ENCODE results near the gene TGFBR3.

The TGFBR3 gene

DNA sequence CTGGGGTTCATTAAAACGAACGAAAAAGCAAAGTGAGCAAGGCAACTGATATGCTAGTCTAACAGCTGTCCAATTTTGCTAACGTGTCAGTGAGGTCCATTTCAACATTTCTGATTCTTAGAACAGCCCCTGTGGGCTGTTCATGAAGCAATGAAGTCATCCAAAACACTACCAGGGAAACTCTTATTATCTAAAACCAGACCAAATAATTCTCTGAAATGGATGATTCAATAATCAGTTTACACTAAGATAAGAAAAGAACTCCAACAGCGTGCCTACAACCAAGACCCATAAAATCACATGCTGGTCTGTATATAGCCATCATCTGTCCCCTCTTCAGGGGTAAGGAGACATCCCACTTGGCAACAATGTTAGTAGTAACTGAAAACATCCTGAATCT lies 122.7 kb downstream of the TGFBR3 start:
- H3K36me3 ChIP-seq (ENCODE audit: control insufficient read depth in 2 of 2, insufficient read depth in 1 of 2, low read length in 2 of 2): no peaks in the 10 kb centered on the region
- H3K4me1 ChIP-seq (ENCODE audit: control insufficient read depth, insufficient read depth, low read length): no peaks in the 10 kb centered on the region
- POLR2A ChIA-PET: no interaction called here
- CTCF ChIA-PET: no interaction called here
- H3K4me3 ChIP-seq (ENCODE audit: low read depth, low read length): no peak overlapping the region
- no peak overlapping the region for H3K27ac ChIP-seq (ENCODE audit: extremely low read depth, low read depth, low read length)
- no peaks in the 10 kb centered on the region for H3K9me3 ChIP-seq (ENCODE audit: control insufficient read depth, insufficient read depth, low read depth, low read length)
- no peak for TF ChIP-seq ZNF529 (tag by site-specific recombination; IDR thresholded peaks at IDR 0.05; ENCODE audit: insufficient replicate concordance)
- TF ChIP-seq ZNF658 (tag by site-specific recombination; IDR thresholded peaks at IDR 0.05): no peak
- TF ChIP-seq ZNF391 (tag by site-specific recombination; IDR thresholded peaks at IDR 0.05; ENCODE audit: borderline replicate concordance, low read depth): no peak
- no peak for TF ChIP-seq ZNF169 (tag by site-specific recombination; IDR thresholded peaks at IDR 0.05)
- TF ChIP-seq, protein P1, sequence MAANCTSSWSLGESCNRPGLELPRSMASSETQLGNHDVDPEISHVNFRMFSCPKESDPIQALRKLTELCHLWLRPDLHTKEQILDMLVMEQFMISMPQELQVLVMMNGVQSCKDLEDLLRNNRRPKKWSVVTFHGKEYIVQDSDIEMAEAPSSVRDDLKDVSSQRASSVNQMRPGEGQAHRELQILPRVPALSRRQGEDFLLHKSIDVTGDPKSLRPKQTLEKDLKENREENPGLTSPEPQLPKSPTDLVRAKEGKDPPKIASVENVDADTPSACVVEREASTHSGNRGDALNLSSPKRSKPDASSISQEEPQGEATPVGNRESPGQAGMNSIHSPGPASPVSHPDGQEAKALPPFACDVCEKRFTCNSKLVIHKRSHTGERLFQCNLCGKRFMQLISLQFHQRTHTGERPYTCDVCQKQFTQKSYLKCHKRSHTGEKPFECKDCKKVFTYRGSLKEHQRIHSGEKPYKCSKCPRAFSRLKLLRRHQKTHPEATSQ (tag by site-specific recombination; IDR thresholded peaks at IDR 0.05): no peak
- no peak for TF ChIP-seq BCL11A (tag by site-specific recombination; IDR thresholded peaks at IDR 0.05; ENCODE audit: low read depth)
- TF ChIP-seq ZNF747 (tag by site-specific recombination; IDR thresholded peaks at IDR 0.05): no peak
- TF ChIP-seq ZNF561 (tag by site-specific recombination; IDR thresholded peaks at IDR 0.05; ENCODE audit: borderline replicate concordance): no peak; the same call in 1 of the 2 replicates
- TF ChIP-seq ZNF133 (tag by site-specific recombination; IDR thresholded peaks at IDR 0.05): no peak
- no peak for TF ChIP-seq MEIS1 (CRISPR knock-in tag; IDR thresholded peaks at IDR 0.05; ENCODE audit: borderline replicate concordance)
- no peak for TF ChIP-seq ZBTB8A (tag by site-specific recombination; IDR thresholded peaks at IDR 0.05)
- TF ChIP-seq ZNF677 (tag by site-specific recombination; IDR thresholded peaks at IDR 0.05): no peak
- TF ChIP-seq, protein P2, sequence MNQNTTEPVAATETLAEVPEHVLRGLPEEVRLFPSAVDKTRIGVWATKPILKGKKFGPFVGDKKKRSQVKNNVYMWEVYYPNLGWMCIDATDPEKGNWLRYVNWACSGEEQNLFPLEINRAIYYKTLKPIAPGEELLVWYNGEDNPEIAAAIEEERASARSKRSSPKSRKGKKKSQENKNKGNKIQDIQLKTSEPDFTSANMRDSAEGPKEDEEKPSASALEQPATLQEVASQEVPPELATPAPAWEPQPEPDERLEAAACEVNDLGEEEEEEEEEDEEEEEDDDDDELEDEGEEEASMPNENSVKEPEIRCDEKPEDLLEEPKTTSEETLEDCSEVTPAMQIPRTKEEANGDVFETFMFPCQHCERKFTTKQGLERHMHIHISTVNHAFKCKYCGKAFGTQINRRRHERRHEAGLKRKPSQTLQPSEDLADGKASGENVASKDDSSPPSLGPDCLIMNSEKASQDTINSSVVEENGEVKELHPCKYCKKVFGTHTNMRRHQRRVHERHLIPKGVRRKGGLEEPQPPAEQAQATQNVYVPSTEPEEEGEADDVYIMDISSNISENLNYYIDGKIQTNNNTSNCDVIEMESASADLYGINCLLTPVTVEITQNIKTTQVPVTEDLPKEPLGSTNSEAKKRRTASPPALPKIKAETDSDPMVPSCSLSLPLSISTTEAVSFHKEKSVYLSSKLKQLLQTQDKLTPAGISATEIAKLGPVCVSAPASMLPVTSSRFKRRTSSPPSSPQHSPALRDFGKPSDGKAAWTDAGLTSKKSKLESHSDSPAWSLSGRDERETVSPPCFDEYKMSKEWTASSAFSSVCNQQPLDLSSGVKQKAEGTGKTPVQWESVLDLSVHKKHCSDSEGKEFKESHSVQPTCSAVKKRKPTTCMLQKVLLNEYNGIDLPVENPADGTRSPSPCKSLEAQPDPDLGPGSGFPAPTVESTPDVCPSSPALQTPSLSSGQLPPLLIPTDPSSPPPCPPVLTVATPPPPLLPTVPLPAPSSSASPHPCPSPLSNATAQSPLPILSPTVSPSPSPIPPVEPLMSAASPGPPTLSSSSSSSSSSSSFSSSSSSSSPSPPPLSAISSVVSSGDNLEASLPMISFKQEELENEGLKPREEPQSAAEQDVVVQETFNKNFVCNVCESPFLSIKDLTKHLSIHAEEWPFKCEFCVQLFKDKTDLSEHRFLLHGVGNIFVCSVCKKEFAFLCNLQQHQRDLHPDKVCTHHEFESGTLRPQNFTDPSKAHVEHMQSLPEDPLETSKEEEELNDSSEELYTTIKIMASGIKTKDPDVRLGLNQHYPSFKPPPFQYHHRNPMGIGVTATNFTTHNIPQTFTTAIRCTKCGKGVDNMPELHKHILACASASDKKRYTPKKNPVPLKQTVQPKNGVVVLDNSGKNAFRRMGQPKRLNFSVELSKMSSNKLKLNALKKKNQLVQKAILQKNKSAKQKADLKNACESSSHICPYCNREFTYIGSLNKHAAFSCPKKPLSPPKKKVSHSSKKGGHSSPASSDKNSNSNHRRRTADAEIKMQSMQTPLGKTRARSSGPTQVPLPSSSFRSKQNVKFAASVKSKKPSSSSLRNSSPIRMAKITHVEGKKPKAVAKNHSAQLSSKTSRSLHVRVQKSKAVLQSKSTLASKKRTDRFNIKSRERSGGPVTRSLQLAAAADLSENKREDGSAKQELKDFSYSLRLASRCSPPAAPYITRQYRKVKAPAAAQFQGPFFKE (tag by site-specific recombination; IDR thresholded peaks at IDR 0.05; ENCODE audit: borderline replicate concordance): no peak
- TF ChIP-seq ZNF629 (tag by site-specific recombination; IDR thresholded peaks at IDR 0.05): peak; percentile 57
- TF ChIP-seq ZNF174 (tag by site-specific recombination; IDR thresholded peaks at IDR 0.05): no peak
- TF ChIP-seq, protein P3, sequence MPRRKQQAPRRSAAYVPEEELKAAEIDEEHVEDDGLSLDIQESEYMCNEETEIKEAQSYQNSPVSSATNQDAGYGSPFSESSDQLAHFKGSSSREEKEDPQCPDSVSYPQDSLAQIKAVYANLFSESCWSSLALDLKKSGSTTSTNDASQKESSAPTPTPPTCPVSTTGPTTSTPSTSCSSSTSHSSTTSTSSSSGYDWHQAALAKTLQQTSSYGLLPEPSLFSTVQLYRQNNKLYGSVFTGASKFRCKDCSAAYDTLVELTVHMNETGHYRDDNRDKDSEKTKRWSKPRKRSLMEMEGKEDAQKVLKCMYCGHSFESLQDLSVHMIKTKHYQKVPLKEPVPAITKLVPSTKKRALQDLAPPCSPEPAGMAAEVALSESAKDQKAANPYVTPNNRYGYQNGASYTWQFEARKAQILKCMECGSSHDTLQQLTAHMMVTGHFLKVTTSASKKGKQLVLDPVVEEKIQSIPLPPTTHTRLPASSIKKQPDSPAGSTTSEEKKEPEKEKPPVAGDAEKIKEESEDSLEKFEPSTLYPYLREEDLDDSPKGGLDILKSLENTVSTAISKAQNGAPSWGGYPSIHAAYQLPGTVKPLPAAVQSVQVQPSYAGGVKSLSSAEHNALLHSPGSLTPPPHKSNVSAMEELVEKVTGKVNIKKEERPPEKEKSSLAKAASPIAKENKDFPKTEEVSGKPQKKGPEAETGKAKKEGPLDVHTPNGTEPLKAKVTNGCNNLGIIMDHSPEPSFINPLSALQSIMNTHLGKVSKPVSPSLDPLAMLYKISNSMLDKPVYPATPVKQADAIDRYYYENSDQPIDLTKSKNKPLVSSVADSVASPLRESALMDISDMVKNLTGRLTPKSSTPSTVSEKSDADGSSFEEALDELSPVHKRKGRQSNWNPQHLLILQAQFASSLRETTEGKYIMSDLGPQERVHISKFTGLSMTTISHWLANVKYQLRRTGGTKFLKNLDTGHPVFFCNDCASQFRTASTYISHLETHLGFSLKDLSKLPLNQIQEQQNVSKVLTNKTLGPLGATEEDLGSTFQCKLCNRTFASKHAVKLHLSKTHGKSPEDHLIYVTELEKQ (tag by site-specific recombination; IDR thresholded peaks at IDR 0.05; ENCODE audit: borderline replicate concordance): no peak
- TF ChIP-seq ZNF24 (tag by site-specific recombination; IDR thresholded peaks at IDR 0.05): 0 out of 2 replicates have a peak, but pooled peaks have one; percentile 42
- no peak for TF ChIP-seq ZNF274 (IDR thresholded peaks at IDR 0.05; ENCODE audit: low read length)
- TF ChIP-seq ZNF274 (tag by site-specific recombination; IDR thresholded peaks at IDR 0.05; ENCODE audit: borderline replicate concordance): no peak
- TF ChIP-seq ZNF610 (tag by site-specific recombination; IDR thresholded peaks at IDR 0.05; ENCODE audit: borderline replicate concordance): no peak
- TF ChIP-seq ZNF184 (tag by site-specific recombination; IDR thresholded peaks at IDR 0.05): no peak
- TF ChIP-seq, protein P4, sequence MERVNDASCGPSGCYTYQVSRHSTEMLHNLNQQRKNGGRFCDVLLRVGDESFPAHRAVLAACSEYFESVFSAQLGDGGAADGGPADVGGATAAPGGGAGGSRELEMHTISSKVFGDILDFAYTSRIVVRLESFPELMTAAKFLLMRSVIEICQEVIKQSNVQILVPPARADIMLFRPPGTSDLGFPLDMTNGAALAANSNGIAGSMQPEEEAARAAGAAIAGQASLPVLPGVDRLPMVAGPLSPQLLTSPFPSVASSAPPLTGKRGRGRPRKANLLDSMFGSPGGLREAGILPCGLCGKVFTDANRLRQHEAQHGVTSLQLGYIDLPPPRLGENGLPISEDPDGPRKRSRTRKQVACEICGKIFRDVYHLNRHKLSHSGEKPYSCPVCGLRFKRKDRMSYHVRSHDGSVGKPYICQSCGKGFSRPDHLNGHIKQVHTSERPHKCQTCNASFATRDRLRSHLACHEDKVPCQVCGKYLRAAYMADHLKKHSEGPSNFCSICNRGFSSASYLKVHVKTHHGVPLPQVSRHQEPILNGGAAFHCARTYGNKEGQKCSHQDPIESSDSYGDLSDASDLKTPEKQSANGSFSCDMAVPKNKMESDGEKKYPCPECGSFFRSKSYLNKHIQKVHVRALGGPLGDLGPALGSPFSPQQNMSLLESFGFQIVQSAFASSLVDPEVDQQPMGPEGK (tag by site-specific recombination; IDR thresholded peaks at IDR 0.05): no peak
- no peak for TF ChIP-seq TCF7L2 (IDR thresholded peaks at IDR 0.05; ENCODE audit: borderline replicate concordance, low read depth, low read length)
- TF ChIP-seq, protein P5, sequence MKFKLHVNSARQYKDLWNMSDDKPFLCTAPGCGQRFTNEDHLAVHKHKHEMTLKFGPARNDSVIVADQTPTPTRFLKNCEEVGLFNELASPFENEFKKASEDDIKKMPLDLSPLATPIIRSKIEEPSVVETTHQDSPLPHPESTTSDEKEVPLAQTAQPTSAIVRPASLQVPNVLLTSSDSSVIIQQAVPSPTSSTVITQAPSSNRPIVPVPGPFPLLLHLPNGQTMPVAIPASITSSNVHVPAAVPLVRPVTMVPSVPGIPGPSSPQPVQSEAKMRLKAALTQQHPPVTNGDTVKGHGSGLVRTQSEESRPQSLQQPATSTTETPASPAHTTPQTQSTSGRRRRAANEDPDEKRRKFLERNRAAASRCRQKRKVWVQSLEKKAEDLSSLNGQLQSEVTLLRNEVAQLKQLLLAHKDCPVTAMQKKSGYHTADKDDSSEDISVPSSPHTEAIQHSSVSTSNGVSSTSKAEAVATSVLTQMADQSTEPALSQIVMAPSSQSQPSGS (tag by site-specific recombination; IDR thresholded peaks at IDR 0.05; ENCODE audit: low read depth): 0 out of 2 replicates have a peak, but pooled peaks have one; percentile 20
